ENCODE data around the gene F2.

The F2 gene

GRCh38 chr11:46736146-46736545 is 17.1 kb downstream of the F2 start:
- Histone ChIP-seq H4K12ac (ENCODE audit: low read depth, low read length) (no peak overlapping the region), H2BK5ac (ENCODE audit: low read depth, low read length, poor library complexity) (no peak overlapping the region), H4K91ac (ENCODE audit: low read depth, low read length) (no peak overlapping the region), H3K79me2 (ENCODE audit: control insufficient read depth, insufficient read depth, low read length, poor library complexity) (no peaks in the 10 kb centered on the region), H2BK12ac (ENCODE audit: low read length) (no peak overlapping the region), H3K9me3 (ENCODE audit: insufficient read depth, low read depth, low read length) (no peaks in the 10 kb centered on the region), H3K23ac (ENCODE audit: low read length) (no peak overlapping the region), H3K4ac (ENCODE audit: low read depth, low read length) (no peak overlapping the region), H3K4me3 (ENCODE audit: low read depth, low read length) (no peak overlapping the region), H3K9ac (ENCODE audit: low read length) (no peak overlapping the region), H2BK120ac (ENCODE audit: insufficient read depth, low read length, poor library complexity) (no peak overlapping the region), H4K8ac (ENCODE audit: low read depth, low read length) (no peak overlapping the region), H3K18ac (ENCODE audit: low read length) (no peak overlapping the region), H3K79me1 (ENCODE audit: low read length) (no peaks in the 10 kb centered on the region), H3K27me3 (ENCODE audit: insufficient read depth, low read length) (no peaks in the 10 kb centered on the region), H2AFZ (ENCODE audit: insufficient read depth, low read length, poor library complexity) (no peak overlapping the region), H2AK5ac (ENCODE audit: low read length) (no peak overlapping the region), H3K27ac (ENCODE audit: low read depth, low read length) (no peak overlapping the region), H3K4me2 (ENCODE audit: low read length) (no peak overlapping the region), H3K36me3 (ENCODE audit: control insufficient read depth in 1 of 2, insufficient read depth in 2 of 2, low read length in 2 of 2) (peaks cover 2 to 3% of the 10 kb centered on the region in 2 experiments), H3K4me1 (ENCODE audit: control insufficient read depth in 1 of 2, insufficient read depth in 2 of 2, low read length in 2 of 2) (no peaks in the 10 kb centered on the region), H3K14ac (ENCODE audit: low read length) (no peak overlapping the region)
- no peak for DNase-seq
- WGBS (ENCODE audit: extremely low coverage, insufficient coverage, insufficient read length), result no CpG with 5 or more reads among the region's 7 CpGs

DNA sequence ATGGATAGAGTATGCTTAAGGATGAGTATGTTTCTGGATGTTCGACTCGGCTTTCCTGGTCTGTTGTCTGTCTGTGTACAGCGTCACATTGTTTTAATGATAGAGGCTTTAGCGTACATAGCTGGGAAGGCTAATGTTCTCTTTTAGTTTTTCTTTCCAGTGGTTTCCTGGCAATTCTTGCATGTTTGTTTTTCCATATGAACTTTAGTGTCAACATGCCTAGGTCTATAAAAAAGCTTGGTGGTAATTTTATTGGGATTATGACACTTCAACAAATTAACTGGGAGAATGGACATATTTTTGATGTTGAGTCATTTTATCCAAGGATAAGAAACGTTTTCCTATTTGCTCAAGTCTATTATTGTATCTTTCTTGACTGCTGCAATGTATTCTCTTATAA is 17.6 kb downstream of the F2 start:
- Histone ChIP-seq H2BK12ac (ENCODE audit: low read length) (no peak overlapping the region), H2BK5ac (ENCODE audit: low read depth, low read length, poor library complexity) (no peak overlapping the region), H3K4me2 (ENCODE audit: low read length) (no peak overlapping the region), H3K79me2 (ENCODE audit: control insufficient read depth, insufficient read depth, low read length, poor library complexity) (no peaks in the 10 kb centered on the region), H4K8ac (ENCODE audit: low read depth, low read length) (no peak overlapping the region), H3K4me1 (ENCODE audit: control insufficient read depth in 1 of 2, insufficient read depth in 2 of 2, low read length in 2 of 2) (no peaks in the 10 kb centered on the region), H3K36me3 (ENCODE audit: control insufficient read depth in 1 of 2, insufficient read depth in 2 of 2, low read length in 2 of 2) (peaks cover 5 to 7% of the 10 kb centered on the region in 2 experiments), H4K12ac (ENCODE audit: low read depth, low read length) (no peak overlapping the region), H3K14ac (ENCODE audit: low read length) (no peak overlapping the region), H3K4me3 (ENCODE audit: low read depth, low read length) (no peak overlapping the region), H3K79me1 (ENCODE audit: low read length) (no peaks in the 10 kb centered on the region), H3K9me3 (ENCODE audit: insufficient read depth, low read depth, low read length) (no peaks in the 10 kb centered on the region), H4K91ac (ENCODE audit: low read depth, low read length) (no peak overlapping the region), H3K9ac (ENCODE audit: low read length) (no peak overlapping the region), H2AFZ (ENCODE audit: insufficient read depth, low read length, poor library complexity) (no peak overlapping the region), H3K18ac (ENCODE audit: low read length) (no peak overlapping the region), H2AK5ac (ENCODE audit: low read length) (no peak overlapping the region), H3K27me3 (ENCODE audit: insufficient read depth, low read length) (no peaks in the 10 kb centered on the region), H3K27ac (ENCODE audit: low read depth, low read length) (no peak overlapping the region), H2BK120ac (ENCODE audit: insufficient read depth, low read length, poor library complexity) (no peak overlapping the region), H3K23ac (ENCODE audit: low read length) (no peak overlapping the region), H3K4ac (ENCODE audit: low read depth, low read length) (no peak overlapping the region)
- no peak for DNase-seq
- no CpG with 5 or more reads among the region's 5 CpGs for WGBS (ENCODE audit: extremely low coverage, insufficient coverage, insufficient read length)

GRCh38 chr11:46737699-46738098 is 18.7 kb downstream of the F2 start:
- Histone ChIP-seq H3K18ac (ENCODE audit: low read length) (no peak overlapping the region), H3K27me3 (ENCODE audit: insufficient read depth, low read length) (no peaks in the 10 kb centered on the region), H3K23ac (ENCODE audit: low read length) (no peak overlapping the region), H3K4me2 (ENCODE audit: low read length) (no peak overlapping the region), H3K79me1 (ENCODE audit: low read length) (no peaks in the 10 kb centered on the region), H4K12ac (ENCODE audit: low read depth, low read length) (no peak overlapping the region), H2AK5ac (ENCODE audit: low read length) (no peak overlapping the region), H3K4me1 (ENCODE audit: control insufficient read depth in 1 of 2, insufficient read depth in 2 of 2, low read length in 2 of 2) (no peaks in the 10 kb centered on the region), H4K8ac (ENCODE audit: low read depth, low read length) (no peak overlapping the region), H2AFZ (ENCODE audit: insufficient read depth, low read length, poor library complexity) (no peak overlapping the region), H3K4me3 (ENCODE audit: low read depth, low read length) (no peak overlapping the region), H3K79me2 (ENCODE audit: control insufficient read depth, insufficient read depth, low read length, poor library complexity) (no peaks in the 10 kb centered on the region), H2BK120ac (ENCODE audit: insufficient read depth, low read length, poor library complexity) (no peak overlapping the region), H2BK5ac (ENCODE audit: low read depth, low read length, poor library complexity) (no peak overlapping the region), H3K27ac (ENCODE audit: low read depth, low read length) (no peak overlapping the region), H2BK12ac (ENCODE audit: low read length) (no peak overlapping the region), H3K9ac (ENCODE audit: low read length) (no peak overlapping the region), H4K91ac (ENCODE audit: low read depth, low read length) (no peak overlapping the region), H3K36me3 (ENCODE audit: control insufficient read depth in 1 of 2, insufficient read depth in 2 of 2, low read length in 2 of 2) (peaks cover 11 to 15% of the 10 kb centered on the region in 2 experiments), H3K4ac (ENCODE audit: low read depth, low read length) (no peak overlapping the region), H3K9me3 (ENCODE audit: insufficient read depth, low read depth, low read length) (no peaks in the 10 kb centered on the region), H3K14ac (ENCODE audit: low read length) (no peak overlapping the region)
- no CpG with 5 or more reads among the region's 11 CpGs for WGBS (ENCODE audit: extremely low coverage, insufficient coverage, insufficient read length)
- DNase-seq, result no peak

DNA sequence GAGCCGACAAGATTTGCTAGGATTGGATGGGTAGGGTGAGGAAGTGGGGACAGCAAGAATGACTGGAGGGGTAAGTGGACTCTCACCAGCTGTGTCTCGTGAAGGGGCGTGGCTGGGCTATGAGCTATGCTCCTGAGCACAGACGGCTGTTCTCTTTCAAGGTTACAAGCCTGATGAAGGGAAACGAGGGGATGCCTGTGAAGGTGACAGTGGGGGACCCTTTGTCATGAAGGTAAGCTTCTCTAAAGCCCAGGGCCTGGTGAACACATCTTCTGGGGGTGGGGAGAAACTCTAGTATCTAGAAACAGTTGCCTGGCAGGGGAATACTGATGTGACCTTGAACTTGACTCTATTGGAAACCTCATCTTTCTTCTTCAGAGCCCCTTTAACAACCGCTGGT is 19.9 kb downstream of the F2 start:
- Histone ChIP-seq H4K12ac (ENCODE audit: low read depth, low read length) (no peak overlapping the region), H2BK12ac (ENCODE audit: low read length) (no peak overlapping the region), H3K4me3 (ENCODE audit: low read depth, low read length) (no peak overlapping the region), H4K8ac (ENCODE audit: low read depth, low read length) (no peak overlapping the region), H3K27ac (ENCODE audit: low read depth, low read length) (no peak overlapping the region), H3K79me2 (ENCODE audit: control insufficient read depth, insufficient read depth, low read length, poor library complexity) (no peaks in the 10 kb centered on the region), H3K23ac (ENCODE audit: low read length) (no peak overlapping the region), H2BK120ac (ENCODE audit: insufficient read depth, low read length, poor library complexity) (no peak overlapping the region), H3K4me1 (ENCODE audit: control insufficient read depth in 1 of 2, insufficient read depth in 2 of 2, low read length in 2 of 2) (no peaks in the 10 kb centered on the region), H2AFZ (ENCODE audit: insufficient read depth, low read length, poor library complexity) (no peak overlapping the region), H3K4me2 (ENCODE audit: low read length) (no peak overlapping the region), H4K91ac (ENCODE audit: low read depth, low read length) (no peak overlapping the region), H3K36me3 (ENCODE audit: control insufficient read depth in 1 of 2, insufficient read depth in 2 of 2, low read length in 2 of 2) (peaks cover 16 to 23% of the 10 kb centered on the region in 2 experiments), H3K9me3 (ENCODE audit: insufficient read depth, low read depth, low read length) (no peaks in the 10 kb centered on the region), H2BK5ac (ENCODE audit: low read depth, low read length, poor library complexity) (no peak overlapping the region), H3K4ac (ENCODE audit: low read depth, low read length) (no peak overlapping the region), H3K9ac (ENCODE audit: low read length) (no peak overlapping the region), H3K14ac (ENCODE audit: low read length) (no peak overlapping the region), H3K18ac (ENCODE audit: low read length) (no peak overlapping the region), H3K79me1 (ENCODE audit: low read length) (no peaks in the 10 kb centered on the region), H3K27me3 (ENCODE audit: insufficient read depth, low read length) (no peaks in the 10 kb centered on the region), H2AK5ac (ENCODE audit: low read length) (no peak overlapping the region)
- DNase-seq, result no peak
- WGBS (ENCODE audit: extremely low coverage, insufficient coverage, insufficient read length), result no CpG with 5 or more reads among the region's 6 CpGs
